Fibroblast of mammary gland (primary cell): ENCODE results near the gene SLC39A7.

Experiments
- DNase-seq: peaks from one replicate; pipeline ENCODE4 v3.0.0-alpha.2; 2010; ENCODE audit warnings: low read depth
- H3K4me3 ChIP-seq: 2 replicates; pipeline ENCODE4 v1.5.1; 2011; ENCODE audit warnings: low read depth, mild to moderate bottlenecking, low read length, moderate library complexity; ENCODE audit not compliant: control insufficient read depth
- CTCF ChIP-seq: conservative IDR thresholded peaks from 2 replicates; pipeline ENCODE4 v1.5.1; 2011; ENCODE audit warnings: low read depth, low read length, inconsistent platforms; ENCODE audit not compliant: control insufficient read depth, insufficient read depth

The SLC39A7 gene

GRCh38 chr6:33195304-33196165 lies 5.1 kb upstream of the SLC39A7 start:
- DNase-seq = no peak
- no peak for TF ChIP-seq CTCF
- no peak overlapping the region for H3K4me3 ChIP-seq

GRCh38 chr6:33197431-33198048 lies 3.1 kb upstream of the SLC39A7 start:
- H3K4me3 ChIP-seq = no peak overlapping the region
- DNase-seq = peak; percentile 73

DNA sequence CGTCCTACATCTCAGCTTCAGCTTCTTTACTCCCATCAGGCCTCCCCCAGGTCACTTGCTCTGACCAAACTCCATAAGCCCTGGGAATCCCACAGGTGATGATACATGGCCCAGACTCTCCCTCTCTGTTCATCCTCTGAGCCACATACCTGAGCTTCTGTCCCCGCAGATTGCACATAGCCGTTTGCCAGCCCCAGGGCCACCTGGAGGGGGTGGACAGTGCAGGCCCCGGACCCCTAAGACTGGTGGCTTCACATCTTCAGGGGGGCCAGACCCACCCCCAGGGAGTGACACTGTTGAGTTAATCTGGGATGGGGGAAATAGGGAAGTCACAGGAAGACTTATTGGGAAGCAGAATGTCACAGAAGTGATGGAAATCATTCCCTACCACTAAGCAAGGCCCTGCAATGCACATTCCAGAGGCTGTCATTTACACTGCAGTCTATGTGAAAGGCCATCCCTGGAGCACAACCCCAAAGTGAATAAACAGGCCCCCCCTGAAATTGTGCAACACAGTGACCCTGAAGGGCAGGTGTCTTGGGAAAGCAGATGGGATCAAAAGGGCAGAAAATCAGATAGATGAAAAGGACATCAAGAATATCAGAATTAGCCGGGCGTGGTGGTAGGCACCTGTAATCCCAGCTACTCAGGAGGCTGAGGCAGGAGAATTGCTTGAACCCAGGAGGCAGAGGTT lies 2.4 kb upstream of the SLC39A7 start:
- no peak overlapping the region for H3K4me3 ChIP-seq
- no peak for DNase-seq
- no peak for TF ChIP-seq CTCF

More at GRCh38 chr6:33197431-33198048, 3.1 kb upstream of the SLC39A7 start:
- TF ChIP-seq CTCF = peak; percentile 84

GRCh38 chr6:33198853-33199436 lies 1.7 kb upstream of the SLC39A7 start:
- H3K4me3 ChIP-seq = peak overlapping the region; percentile 99
- TF ChIP-seq CTCF = no peak
- DNase-seq = no peak

- TF ChIP-seq CTCF = no peak
- peak; percentile 55 for DNase-seq
Measured at GRCh38 chr6:33199687-33200218, 914 bp upstream of the SLC39A7 start.

GRCh38 chr6:33201147-33201545 lies 479 bp downstream of the SLC39A7 start:
- no peak for TF ChIP-seq CTCF
- no peak for DNase-seq
- peak overlapping the region; percentile 99 for H3K4me3 ChIP-seq

More at GRCh38 chr6:33199687-33200218, 914 bp upstream of the SLC39A7 start:
- H3K4me3 ChIP-seq = peak overlapping the region; percentile 99
